Measurements from ENCODE around the gene FGFR2. TPM values are rescaled to one million over a fixed set of nuclear protein-coding genes. Genes with fewer than 3 reads are reported as not detected.

FGFR2 gene
- total RNA-seq, 2 donors from 2014 or later, result 49.7 to 78.5 TPM

GRCh38 chr10:121567569-121567968 lies 30.7 kb downstream of the FGFR2 start:
- Histone ChIP-seq H3K36me3 (no peaks in the 10 kb centered on the region), H3K9me3 (no peaks in the 10 kb centered on the region), H3K27me3 (replicated peaks; ENCODE audit: insufficient read depth) (peaks cover 6% of the 10 kb centered on the region), H3K4me1 (replicated peaks) (peaks cover 3% of the 10 kb centered on the region), H3K4me3 (no peak overlapping the region), H3K27ac (no peak overlapping the region)
- no peak for TF ChIP-seq POLR2A (IDR thresholded peaks at IDR 0.05)
- TF ChIP-seq CTCF (IDR thresholded peaks at IDR 0.05), result no peak
- no peak for TF ChIP-seq POLR2AphosphoS5 (IDR thresholded peaks at IDR 0.05)
- DNase-seq (ENCODE audit: low spot score), result no peak
- 60% methylated on average over 8 of the region's 8 CpGs for WGBS
- intact Hi-C loops (cut with DNase I), result no loop called here

GRCh38 chr10:121566755-121567154 lies 31.5 kb downstream of the FGFR2 start:
- Histone ChIP-seq H3K4me1 (replicated peaks) (no peaks in the 10 kb centered on the region), H3K4me3 (no peak overlapping the region), H3K27me3 (replicated peaks; ENCODE audit: insufficient read depth) (peaks cover 6% of the 10 kb centered on the region), H3K9me3 (no peaks in the 10 kb centered on the region), H3K36me3 (no peaks in the 10 kb centered on the region), H3K27ac (no peak overlapping the region)
- no peak for DNase-seq (ENCODE audit: low spot score)
- intact Hi-C loops (cut with DNase I), result no loop called here
- no peak for TF ChIP-seq POLR2A (IDR thresholded peaks at IDR 0.05)
- no peak for TF ChIP-seq CTCF (IDR thresholded peaks at IDR 0.05)
- no peak for TF ChIP-seq POLR2AphosphoS5 (IDR thresholded peaks at IDR 0.05)
- WGBS, result 90% methylated on average over 6 of the region's 6 CpGs

- Histone ChIP-seq H3K27ac (no peak overlapping the region), H3K4me1 (replicated peaks) (no peaks in the 10 kb centered on the region), H3K36me3 (no peaks in the 10 kb centered on the region), H3K9me3 (no peaks in the 10 kb centered on the region), H3K27me3 (replicated peaks; ENCODE audit: insufficient read depth) (no peaks in the 10 kb centered on the region), H3K4me3 (no peak overlapping the region)
- no peak for DNase-seq (ENCODE audit: low spot score)
- intact Hi-C loops (cut with DNase I), result no loop called here
- TF ChIP-seq CTCF (IDR thresholded peaks at IDR 0.05) (no peak), POLR2AphosphoS5 (IDR thresholded peaks at IDR 0.05) (no peak), POLR2A (IDR thresholded peaks at IDR 0.05) (no peak)
- 71% methylated on average over 11 of the region's 11 CpGs for WGBS
These were observed 38.8 kb downstream of the FGFR2 start for GRCh38 chr10:121559326-121560026.

- 62% methylated on average over 3 of the region's 3 CpGs for WGBS
These were observed 40.0 kb downstream of the FGFR2 start for GRCh38 chr10:121558238-121558637.

More at GRCh38 chr10:121558238-121558637, 40.0 kb downstream of the FGFR2 start:
- TF ChIP-seq CTCF (IDR thresholded peaks at IDR 0.05), result no peak
- H3K4me1 ChIP-seq (replicated peaks), result no peaks in the 10 kb centered on the region
- no peaks in the 10 kb centered on the region for H3K36me3 ChIP-seq
- no peaks in the 10 kb centered on the region for H3K9me3 ChIP-seq
- intact Hi-C loops (cut with DNase I), result no loop called here
- no peaks in the 10 kb centered on the region for H3K27me3 ChIP-seq (replicated peaks; ENCODE audit: insufficient read depth)
- H3K27ac ChIP-seq, result no peak overlapping the region
- DNase-seq (ENCODE audit: low spot score), result no peak
- no peak overlapping the region for H3K4me3 ChIP-seq
